Activated naive CD4-positive, alpha-beta T cell treated with anti-CD3 and anti-CD28 coated beads, Interleukin-2, amount 50 U/mL, for 24 hours (primary cell): ENCODE measurements around the gene TRAPPC2B.

ENCODE experiments used
- H3K27ac Mint-ChIP-seq: one replicate; pipeline ENCODE4 v1.8.0; 2021; ENCODE audit warnings: mild to moderate bottlenecking, mixed read lengths
- H3K27me3 Mint-ChIP-seq: one replicate; pipeline ENCODE4 v1.8.0; 2021; ENCODE audit warnings: mixed read lengths
- H3K36me3 Mint-ChIP-seq: one replicate; pipeline ENCODE4 v1.8.0; 2021; ENCODE audit warnings: mixed read lengths
- H3K4me1 Mint-ChIP-seq: one replicate; pipeline ENCODE4 v1.8.0; 2021; ENCODE audit warnings: mixed read lengths
- H3K4me3 Mint-ChIP-seq: one replicate; pipeline ENCODE4 v1.8.0; 2021; ENCODE audit warnings: mild to moderate bottlenecking, mixed read lengths
- H3K9me3 Mint-ChIP-seq: one replicate; pipeline ENCODE4 v1.8.0; 2021; ENCODE audit warnings: mixed read lengths

Gene TRAPPC2B

GRCh38 chr19:57362997-57363687 is at the start of gene TRAPPC2B, which contains the start of gene ZNF547:
Gene TRAPPC2B, plus strand, starts transcription at chr19:57363551. Its CDS starts 1,283 bp downstream, at chr19:57364834.
Gene ZNF547, plus strand, starts transcription at chr19:57363551. Its CDS starts 5,005 bp downstream, at chr19:57368556.
- no peaks in the 10 kb centered on the region for H3K27me3 Mint-ChIP-seq
- peaks cover 9% of the 10 kb centered on the region for H3K9me3 Mint-ChIP-seq
- H3K27ac Mint-ChIP-seq, result peak within 1 kb of the TSS; percentile 98
- peaks cover 29% of the 10 kb centered on the region for H3K36me3 Mint-ChIP-seq
- peaks cover 21% of the 10 kb centered on the region for H3K4me1 Mint-ChIP-seq
- peak within 1 kb of the TSS; percentile 94 for H3K4me3 Mint-ChIP-seq

- Mint-ChIP-seq H3K4me1 (peaks cover 4% of the 10 kb centered on the region), H3K4me3 (no peak overlapping the region), H3K27me3 (peaks cover 19% of the 10 kb centered on the region), H3K9me3 (peaks cover 30% of the 10 kb centered on the region), H3K27ac (no peak overlapping the region), H3K36me3 (peaks cover 18% of the 10 kb centered on the region)
Observed at GRCh38 chr19:57314146-57314545, 49.2 kb upstream of the TRAPPC2B start.

- Mint-ChIP-seq H3K27me3 (peaks cover 19% of the 10 kb centered on the region), H3K9me3 (peaks cover 31% of the 10 kb centered on the region), H3K27ac (no peak overlapping the region), H3K36me3 (peaks cover 26% of the 10 kb centered on the region), H3K4me3 (no peak overlapping the region), H3K4me1 (peaks cover 25% of the 10 kb centered on the region)
Observed at GRCh38 chr19:57317503-57317902, 45.8 kb upstream of the TRAPPC2B start.

- Mint-ChIP-seq H3K4me1 (peaks cover 29% of the 10 kb centered on the region), H3K27me3 (peaks cover 19% of the 10 kb centered on the region), H3K9me3 (peaks cover 39% of the 10 kb centered on the region), H3K36me3 (peaks cover 45% of the 10 kb centered on the region), H3K4me3 (peak overlapping the region; percentile 97), H3K27ac (peak overlapping the region; percentile 96)
Observed at GRCh38 chr19:57319869-57320179, 43.5 kb upstream of the TRAPPC2B start.

GRCh38 chr19:57320180-57321084 is 42.9 kb upstream of the TRAPPC2B start, which contains the start of gene ZNF543:
Gene ZNF543, plus strand, starts transcription at chr19:57320472. Its CDS starts 382 bp downstream, at chr19:57320854.
- peak within 1 kb of the TSS; percentile 96 for H3K27ac Mint-ChIP-seq
- H3K36me3 Mint-ChIP-seq, result peaks cover 45% of the 10 kb centered on the region
- peak within 1 kb of the TSS; percentile 97 for H3K4me3 Mint-ChIP-seq
- peaks cover 29% of the 10 kb centered on the region for H3K4me1 Mint-ChIP-seq
- H3K9me3 Mint-ChIP-seq, result peaks cover 36% of the 10 kb centered on the region
- H3K27me3 Mint-ChIP-seq, result peaks cover 14% of the 10 kb centered on the region

- Mint-ChIP-seq H3K9me3 (peaks cover 29% of the 10 kb centered on the region), H3K36me3 (peaks cover 46% of the 10 kb centered on the region), H3K27me3 (peaks cover 8% of the 10 kb centered on the region), H3K27ac (peak overlapping the region; percentile 80), H3K4me3 (peak overlapping the region; percentile 97), H3K4me1 (peaks cover 29% of the 10 kb centered on the region)
Observed at GRCh38 chr19:57321116-57321515, 42.2 kb upstream of the TRAPPC2B start.

GRCh38 chr19:57321751-57322150 is 41.6 kb upstream of the TRAPPC2B start:
- Mint-ChIP-seq H3K9me3 (peaks cover 23% of the 10 kb centered on the region), H3K4me1 (peaks cover 29% of the 10 kb centered on the region)

GRCh38 chr19:57324992-57325391 is 38.4 kb upstream of the TRAPPC2B start:
- H3K4me3 Mint-ChIP-seq, result no peak overlapping the region
- H3K9me3 Mint-ChIP-seq, result peaks cover 14% of the 10 kb centered on the region
- H3K36me3 Mint-ChIP-seq, result peaks cover 74% of the 10 kb centered on the region

More at GRCh38 chr19:57321751-57322150, 41.6 kb upstream of the TRAPPC2B start:
- Mint-ChIP-seq H3K36me3 (peaks cover 48% of the 10 kb centered on the region), H3K4me3 (peak overlapping the region; percentile 97), H3K27ac (no peak overlapping the region), H3K27me3 (peaks cover 5% of the 10 kb centered on the region)

GRCh38 chr19:57327993-57328392 is 35.4 kb upstream of the TRAPPC2B start:
- peaks cover 71% of the 10 kb centered on the region for H3K36me3 Mint-ChIP-seq

More at GRCh38 chr19:57324992-57325391, 38.4 kb upstream of the TRAPPC2B start:
- Mint-ChIP-seq H3K27ac (no peak overlapping the region), H3K27me3 (no peaks in the 10 kb centered on the region), H3K4me1 (peaks cover 23% of the 10 kb centered on the region)

GRCh38 chr19:57334191-57334590 is 29.2 kb upstream of the TRAPPC2B start:
- Mint-ChIP-seq H3K36me3 (peaks cover 38% of the 10 kb centered on the region), H3K9me3 (peaks cover 25% of the 10 kb centered on the region), H3K27me3 (no peaks in the 10 kb centered on the region), H3K27ac (no peak overlapping the region), H3K4me1 (no peaks in the 10 kb centered on the region), H3K4me3 (no peak overlapping the region)

More at GRCh38 chr19:57327993-57328392, 35.4 kb upstream of the TRAPPC2B start:
- Mint-ChIP-seq H3K4me1 (no peaks in the 10 kb centered on the region), H3K27ac (no peak overlapping the region), H3K4me3 (no peak overlapping the region), H3K9me3 (peaks cover 11% of the 10 kb centered on the region), H3K27me3 (no peaks in the 10 kb centered on the region)

- H3K4me1 Mint-ChIP-seq, result no peaks in the 10 kb centered on the region
- H3K27ac Mint-ChIP-seq, result no peak overlapping the region
- H3K4me3 Mint-ChIP-seq, result no peak overlapping the region
- H3K27me3 Mint-ChIP-seq, result no peaks in the 10 kb centered on the region
- peaks cover 29% of the 10 kb centered on the region for H3K9me3 Mint-ChIP-seq
- peaks cover 28% of the 10 kb centered on the region for H3K36me3 Mint-ChIP-seq
Observed at GRCh38 chr19:57338877-57339276, 24.5 kb upstream of the TRAPPC2B start.

- Mint-ChIP-seq H3K36me3 (peaks cover 15% of the 10 kb centered on the region), H3K9me3 (peaks cover 26% of the 10 kb centered on the region), H3K27ac (no peak overlapping the region), H3K4me1 (no peaks in the 10 kb centered on the region), H3K4me3 (no peak overlapping the region), H3K27me3 (peaks cover 5% of the 10 kb centered on the region)
Observed at GRCh38 chr19:57342582-57342981, 20.8 kb upstream of the TRAPPC2B start.

- Mint-ChIP-seq H3K36me3 (peaks cover 19% of the 10 kb centered on the region), H3K4me3 (no peak overlapping the region), H3K9me3 (peaks cover 26% of the 10 kb centered on the region), H3K27ac (no peak overlapping the region), H3K4me1 (peaks cover 30% of the 10 kb centered on the region), H3K27me3 (peaks cover 8% of the 10 kb centered on the region)
Observed at GRCh38 chr19:57348136-57348535, 15.2 kb upstream of the TRAPPC2B start.

- Mint-ChIP-seq H3K27me3 (peaks cover 8% of the 10 kb centered on the region), H3K4me1 (peaks cover 35% of the 10 kb centered on the region), H3K9me3 (peaks cover 25% of the 10 kb centered on the region), H3K27ac (peak within 1 kb of the TSS; percentile 79), H3K36me3 (peaks cover 47% of the 10 kb centered on the region), H3K4me3 (peak within 1 kb of the TSS; percentile 95)
Observed at GRCh38 chr19:57350877-57351805, 12.2 kb upstream of the TRAPPC2B start, which contains the start of gene ZNF304. Gene ZNF304, plus strand, starts transcription at chr19:57351271. Its CDS starts 394 bp downstream, at chr19:57351665.

- Mint-ChIP-seq H3K27ac (peak overlapping the region; percentile 9), H3K36me3 (peaks cover 54% of the 10 kb centered on the region), H3K4me1 (peaks cover 35% of the 10 kb centered on the region), H3K27me3 (peaks cover 8% of the 10 kb centered on the region), H3K9me3 (peaks cover 25% of the 10 kb centered on the region), H3K4me3 (peak overlapping the region; percentile 95)
Observed at GRCh38 chr19:57351867-57352266, 11.5 kb upstream of the TRAPPC2B start.
